ENCODE measurements around the gene PSD2.
A peak's percentile ranks its signal among the peaks of the same experiment; 100 is the strongest.

Gene PSD2

GRCh38 chr5:139855946-139856540 is 60.4 kb downstream of the PSD2 start:
- DNase-seq (ENCODE audit: low spot score), result no peak

- no peak for DNase-seq (ENCODE audit: low spot score)
These were observed 61.1 kb downstream of the PSD2 start for GRCh38 chr5:139856714-139857113.

GRCh38 chr5:139859013-139859412 is 63.4 kb downstream of the PSD2 start:
- no peak for DNase-seq (ENCODE audit: low spot score)

- DNase-seq (ENCODE audit: low spot score), result no peak
These were observed 65.6 kb downstream of the PSD2 start for GRCh38 chr5:139861021-139861888.

- DNase-seq (ENCODE audit: low spot score), result no peak
These were observed 66.2 kb downstream of the PSD2 start for GRCh38 chr5:139861889-139862207.

- DNase-seq (ENCODE audit: low spot score), result peak; percentile 55
These were observed 66.7 kb downstream of the PSD2 start for GRCh38 chr5:139862313-139862712.

- no peak for DNase-seq (ENCODE audit: low spot score)
These were observed 67.2 kb downstream of the PSD2 start for GRCh38 chr5:139862803-139863202.

- peak; percentile 64 for DNase-seq (ENCODE audit: low spot score)
These were observed 67.8 kb downstream of the PSD2 start for GRCh38 chr5:139863361-139863760.

- DNase-seq (ENCODE audit: low spot score), result peak; percentile 89
These were observed 68.4 kb downstream of the PSD2 start for GRCh38 chr5:139863855-139864558.

GRCh38 chr5:139864716-139865483 is 69.3 kb downstream of the PSD2 start:
- no peak for DNase-seq (ENCODE audit: low spot score)

- no peak for DNase-seq (ENCODE audit: low spot score)
These were observed 71.5 kb downstream of the PSD2 start for GRCh38 chr5:139867109-139867508.

GRCh38 chr5:139867581-139867980 is 72.0 kb downstream of the PSD2 start:
- DNase-seq (ENCODE audit: low spot score), result no peak

GRCh38 chr5:139869042-139869790 is 73.6 kb downstream of the PSD2 start:
- no peak for DNase-seq (ENCODE audit: low spot score)

GRCh38 chr5:139870677-139871076 is 75.1 kb downstream of the PSD2 start:
- DNase-seq (ENCODE audit: low spot score), result no peak

- DNase-seq (ENCODE audit: low spot score), result no peak
These were observed 76.0 kb downstream of the PSD2 start for GRCh38 chr5:139871614-139872013.

GRCh38 chr5:139872052-139872766 is 76.6 kb downstream of the PSD2 start:
- no peak for DNase-seq (ENCODE audit: low spot score)

GRCh38 chr5:139872851-139873794 is 77.5 kb downstream of the PSD2 start:
- DNase-seq (ENCODE audit: low spot score), result no peak

- DNase-seq (ENCODE audit: low spot score), result no peak
These were observed 80.3 kb downstream of the PSD2 start for GRCh38 chr5:139875957-139876356.

GRCh38 chr5:139877129-139877597 is 81.6 kb downstream of the PSD2 start:
- DNase-seq (ENCODE audit: low spot score), result no peak

- DNase-seq (ENCODE audit: low spot score), result no peak
These were observed 82.5 kb downstream of the PSD2 start for GRCh38 chr5:139878093-139878492.

Measured in AG20443 (cell line).